IPS-18a (cell line): ENCODE measurements around the gene DCUN1D4.
"Not testable (repeated sequence)": the region's sequence is repeated elsewhere in the genome, so short reads cannot be mapped to it uniquely, and the experiment has no call there.

Source experiments
- H3K27ac ChIP-seq: one replicate; pipeline ENCODE4 v1.5.1; 2013; ENCODE audit warnings: low read length
- H3K27me3 ChIP-seq: one replicate; pipeline ENCODE4 v1.6.1; 2013; ENCODE audit warnings: mild to moderate bottlenecking, low read length; ENCODE audit not compliant: control insufficient read depth, insufficient read depth
- H3K36me3 ChIP-seq: one replicate; pipeline ENCODE4 v1.6.1; 2013; ENCODE audit warnings: low read depth, low read length; ENCODE audit not compliant: control insufficient read depth
- H3K4me1 ChIP-seq: one replicate; pipeline ENCODE4 v1.6.1; 2013; ENCODE audit warnings: low read depth, low read length; ENCODE audit not compliant: control insufficient read depth
- H3K4me3 ChIP-seq: one replicate; pipeline ENCODE4 v1.5.1; 2013; ENCODE audit warnings: low read length
- H3K9ac ChIP-seq: one replicate; pipeline ENCODE4 v1.6.1; 2013; ENCODE audit warnings: mild to moderate bottlenecking, low read length, moderate library complexity
- H3K9me3 ChIP-seq: one replicate; pipeline ENCODE4 v1.6.1; 2013; ENCODE audit warnings: low read depth, low read length; ENCODE audit not compliant: control insufficient read depth

The DCUN1D4 gene

DNA sequence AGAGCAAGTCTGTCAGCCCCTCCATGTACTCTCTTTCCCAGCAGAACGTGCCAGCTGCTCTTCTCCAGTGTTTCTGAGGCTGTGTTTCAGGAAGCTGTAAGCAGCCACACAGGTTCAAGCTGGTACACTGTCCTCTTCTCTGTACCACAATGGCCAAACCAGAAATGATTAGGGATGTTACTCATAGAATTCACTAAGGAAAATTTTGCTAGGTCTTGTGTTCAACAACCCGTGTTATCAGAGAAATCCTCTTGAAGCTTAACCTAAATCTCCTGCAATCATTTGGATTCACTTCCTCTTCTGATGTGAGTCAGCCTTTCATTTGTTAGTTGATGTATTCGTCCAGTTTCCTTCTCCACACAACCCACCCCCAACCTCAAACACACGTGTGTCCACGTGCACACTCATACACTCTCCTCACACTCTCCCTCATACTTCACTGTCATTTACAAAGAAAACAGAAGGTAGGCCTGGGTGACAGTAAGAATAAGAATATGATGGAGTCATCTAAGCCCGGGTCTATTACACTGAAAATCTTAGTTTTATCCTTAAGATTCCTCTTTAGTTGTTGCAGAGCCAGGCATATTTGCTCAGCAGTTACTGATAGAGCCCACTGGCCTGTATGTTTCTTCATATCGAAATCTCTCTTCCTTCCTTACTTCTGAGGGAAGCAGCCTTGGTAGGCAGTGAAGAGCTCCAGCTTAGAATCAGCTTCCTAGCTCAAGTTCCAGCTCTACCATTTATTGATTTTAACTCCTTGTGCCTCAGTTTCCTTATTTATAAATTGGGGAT lies 63.4 kb downstream of the DCUN1D4 start:
- Histone ChIP-seq H3K4me1 (no peaks in the 10 kb centered on the region), H3K36me3 (peaks cover 39% of the 10 kb centered on the region), H3K9ac (no peak overlapping the region), H3K27me3 (no peaks in the 10 kb centered on the region), H3K9me3 (no peaks in the 10 kb centered on the region), H3K27ac (no peak overlapping the region), H3K4me3 (no peak overlapping the region)

DNA sequence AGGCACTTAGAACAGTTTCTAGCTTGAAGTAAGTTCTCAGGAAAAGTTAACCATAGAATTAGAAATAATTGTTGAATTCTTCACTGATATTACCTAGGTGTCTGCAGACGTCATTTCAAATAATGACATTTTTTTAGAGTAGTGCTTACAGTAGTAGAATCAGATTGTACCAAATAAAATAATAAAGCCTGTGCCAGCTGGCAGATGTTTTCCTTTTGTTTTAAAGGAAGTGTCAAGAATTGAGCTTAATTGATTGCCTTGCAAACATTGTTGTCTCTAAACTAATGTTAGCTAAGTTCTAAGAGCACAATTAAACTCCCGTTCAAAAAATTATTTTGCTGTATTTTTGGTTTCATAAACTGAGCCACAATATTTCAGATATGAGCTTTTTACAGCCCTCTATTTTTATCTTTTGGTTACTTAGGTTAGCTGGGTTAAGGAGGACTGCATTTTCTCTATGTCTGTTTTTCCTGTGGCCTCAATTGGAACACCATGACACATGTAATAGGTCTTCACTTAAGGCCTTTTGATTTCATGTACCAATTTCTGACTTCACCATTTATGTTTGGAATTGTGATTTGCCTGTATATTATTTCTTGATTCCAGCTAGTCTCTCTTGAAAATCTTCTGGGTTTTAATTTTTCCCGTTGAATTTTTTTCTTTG lies 64.2 kb downstream of the DCUN1D4 start:
- H3K9ac ChIP-seq = no peak overlapping the region
- no peaks in the 10 kb centered on the region for H3K4me1 ChIP-seq
- peaks cover 45% of the 10 kb centered on the region for H3K36me3 ChIP-seq

DNA sequence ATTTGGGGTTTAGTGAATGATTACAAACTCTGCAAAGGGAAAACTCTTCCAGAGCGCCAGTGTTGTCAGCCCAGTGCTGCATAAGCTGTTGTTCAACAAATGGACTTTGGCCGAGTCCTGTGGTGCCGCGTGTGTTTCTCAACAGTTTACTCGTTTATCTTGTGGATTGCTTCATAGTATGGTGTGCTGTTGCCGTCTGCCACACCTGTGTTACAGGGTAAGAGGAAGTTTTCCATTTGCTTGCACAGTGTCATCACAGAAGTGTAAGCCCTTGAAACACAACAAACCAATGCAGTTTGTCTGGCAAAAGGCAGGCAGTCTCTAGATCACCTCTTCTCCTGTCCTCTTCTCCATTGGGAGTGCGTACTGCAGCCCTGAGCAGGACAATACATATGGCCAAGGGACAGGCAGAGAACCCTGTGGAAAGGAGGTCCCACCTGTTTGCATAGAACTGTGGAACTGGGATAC lies 66.3 kb downstream of the DCUN1D4 start:
- Histone ChIP-seq H3K27me3 (no peaks in the 10 kb centered on the region), H3K4me1 (no peaks in the 10 kb centered on the region), H3K9ac (no peak overlapping the region), H3K9me3 (no peaks in the 10 kb centered on the region), H3K27ac (no peak overlapping the region), H3K36me3 (peaks cover 56% of the 10 kb centered on the region), H3K4me3 (no peak overlapping the region)

More for the DNA sequence above, 64.2 kb downstream of the DCUN1D4 start:
- Histone ChIP-seq H3K9me3 (no peaks in the 10 kb centered on the region), H3K27me3 (no peaks in the 10 kb centered on the region), H3K4me3 (no peak overlapping the region), H3K27ac (no peak overlapping the region)

DNA sequence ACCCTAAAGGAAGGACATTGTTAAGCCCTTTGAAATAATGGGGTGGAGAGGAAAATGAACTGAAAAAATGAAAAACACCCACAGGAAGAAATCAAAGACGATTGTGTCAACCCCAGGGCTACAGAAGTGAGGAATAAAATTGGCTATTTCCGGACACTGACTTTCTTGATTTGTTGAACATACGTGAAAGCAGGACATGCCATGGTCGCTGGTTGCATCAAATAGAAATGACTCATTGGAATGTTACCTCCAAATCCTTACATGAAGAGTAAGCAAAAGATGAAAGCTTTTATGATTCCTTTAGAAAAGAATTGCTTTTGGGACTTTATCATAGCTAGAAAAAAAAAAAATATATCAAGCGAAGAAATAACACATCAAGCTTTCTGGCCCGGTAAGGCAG lies 75.3 kb downstream of the DCUN1D4 start:
- no peak overlapping the region for H3K9ac ChIP-seq
- H3K4me1 ChIP-seq = no peaks in the 10 kb centered on the region
- no peaks in the 10 kb centered on the region for H3K27me3 ChIP-seq
- peaks cover 27% of the 10 kb centered on the region for H3K36me3 ChIP-seq
- no peaks in the 10 kb centered on the region for H3K9me3 ChIP-seq
- no peak overlapping the region for H3K4me3 ChIP-seq
- H3K27ac ChIP-seq = no peak overlapping the region

DNA sequence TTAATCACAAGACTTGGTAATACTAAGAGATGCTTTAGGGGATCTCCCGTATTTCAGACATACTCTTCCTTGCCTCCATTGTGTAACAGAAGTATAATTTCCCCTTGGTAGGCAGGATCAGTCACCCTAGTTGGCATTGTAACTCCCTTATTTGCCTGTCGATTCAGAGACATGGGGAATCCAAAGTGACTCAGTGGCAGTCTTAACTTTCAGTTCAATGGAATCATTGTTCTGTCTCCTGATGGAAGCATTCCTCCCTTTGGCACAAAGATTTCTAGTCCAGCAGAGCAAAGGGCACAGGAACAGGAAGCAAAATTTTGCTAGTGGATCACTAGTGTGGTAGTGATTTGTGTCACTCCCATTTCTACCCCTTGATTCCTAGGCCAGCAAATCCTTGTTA lies 80.4 kb downstream of the DCUN1D4 start:
- Histone ChIP-seq H3K9me3 (no peaks in the 10 kb centered on the region), H3K36me3 (no peaks in the 10 kb centered on the region), H3K9ac (no peak overlapping the region), H3K4me3 (no peak overlapping the region), H3K27me3 (no peaks in the 10 kb centered on the region), H3K4me1 (no peaks in the 10 kb centered on the region), H3K27ac (no peak overlapping the region)

DNA sequence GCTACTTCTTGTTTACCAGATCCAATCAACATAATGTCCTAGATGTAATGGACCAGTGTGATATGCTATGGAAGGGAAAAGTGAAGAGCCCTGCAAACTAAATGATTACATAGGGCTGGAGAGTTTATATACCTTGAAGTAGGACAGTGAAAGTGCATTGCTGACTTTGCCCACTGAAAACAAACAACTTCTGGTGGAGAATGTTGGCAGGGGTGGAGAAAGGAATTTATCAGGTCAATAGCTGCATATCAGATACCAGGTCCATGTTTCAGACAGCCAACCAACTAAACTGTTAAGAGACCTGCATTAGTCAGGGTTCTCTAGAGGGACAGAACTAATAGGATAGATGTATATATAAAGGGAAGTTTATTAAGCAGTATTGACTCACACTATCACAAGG lies 82.4 kb downstream of the DCUN1D4 start:
- Histone ChIP-seq H3K4me1 (no peaks in the 10 kb centered on the region), H3K27ac (no peak overlapping the region), H3K27me3 (no peaks in the 10 kb centered on the region), H3K9ac (no peak overlapping the region), H3K9me3 (no peaks in the 10 kb centered on the region), H3K4me3 (no peak overlapping the region), H3K36me3 (no peaks in the 10 kb centered on the region)

DNA sequence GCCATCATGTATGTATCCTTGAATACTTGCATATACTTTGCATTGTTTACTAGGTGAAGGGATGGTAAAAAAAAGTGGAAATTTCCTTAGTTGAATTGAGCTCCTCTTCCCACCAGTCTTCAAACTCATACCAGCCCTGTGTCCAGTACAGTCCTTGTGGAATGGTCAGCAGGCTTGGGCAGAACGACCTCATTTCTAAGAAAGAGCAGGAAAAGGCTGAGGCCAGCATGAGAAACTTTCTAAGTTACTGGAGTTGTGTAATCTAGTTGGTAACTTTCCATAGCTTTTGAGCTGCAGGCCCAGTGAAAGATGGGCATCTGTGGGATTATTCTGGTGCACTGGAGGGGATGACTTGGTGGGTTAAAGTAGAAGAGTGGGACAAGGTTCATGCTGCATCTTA lies 87.6 kb downstream of the DCUN1D4 start:
- Histone ChIP-seq H3K9ac (no peak overlapping the region), H3K27me3 (no peaks in the 10 kb centered on the region), H3K27ac (no peak overlapping the region), H3K4me3 (no peak overlapping the region), H3K36me3 (no peaks in the 10 kb centered on the region), H3K4me1 (no peaks in the 10 kb centered on the region), H3K9me3 (no peaks in the 10 kb centered on the region)

DNA sequence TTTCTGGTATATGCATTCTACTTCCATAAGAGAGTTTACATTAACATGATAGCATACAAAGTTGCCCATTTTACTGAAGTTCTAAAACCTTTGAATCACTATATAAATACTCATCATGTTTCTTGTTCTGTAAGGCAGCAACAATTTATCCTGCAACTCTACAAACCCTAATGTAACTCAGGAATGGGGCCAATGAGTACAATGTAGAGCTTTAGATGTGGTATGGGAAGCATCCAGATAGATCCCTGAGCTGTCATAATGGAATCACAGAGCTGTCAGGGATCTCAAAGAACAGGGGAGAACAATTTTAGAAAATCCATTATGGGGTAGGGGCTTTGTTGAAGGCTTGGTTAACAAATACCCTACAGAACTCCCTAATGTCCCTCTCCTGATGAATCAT lies 88.5 kb downstream of the DCUN1D4 start:
- H3K4me3 ChIP-seq = no peak overlapping the region

DNA sequence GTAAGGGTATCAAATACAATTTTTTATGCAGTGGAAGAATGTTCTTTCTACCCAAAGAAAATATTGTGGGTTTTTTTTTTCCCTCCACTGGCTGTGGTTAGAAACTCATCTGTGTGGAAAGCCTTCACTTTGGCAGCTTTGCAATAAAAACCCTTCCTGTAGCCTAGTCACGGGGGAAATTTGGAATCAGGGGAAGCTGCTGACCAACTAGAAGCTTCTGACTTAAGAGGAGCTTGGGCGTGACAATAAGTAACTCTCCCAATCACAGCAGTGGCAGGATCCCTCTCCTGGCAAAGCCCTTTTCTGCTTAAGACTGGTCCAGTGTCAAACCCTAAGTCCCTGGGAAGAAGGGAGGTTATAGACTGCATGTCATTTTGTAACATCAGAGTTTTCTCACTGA lies 89.3 kb downstream of the DCUN1D4 start:
- H3K27ac ChIP-seq = no peak overlapping the region
- no peaks in the 10 kb centered on the region for H3K9me3 ChIP-seq
- no peak overlapping the region for H3K4me3 ChIP-seq
- H3K4me1 ChIP-seq = no peaks in the 10 kb centered on the region
- no peaks in the 10 kb centered on the region for H3K36me3 ChIP-seq
- H3K27me3 ChIP-seq = no peaks in the 10 kb centered on the region
- H3K9ac ChIP-seq = no peak overlapping the region

More for the DNA sequence above, 88.5 kb downstream of the DCUN1D4 start:
- Histone ChIP-seq H3K9ac (no peak overlapping the region), H3K4me1 (no peaks in the 10 kb centered on the region), H3K36me3 (no peaks in the 10 kb centered on the region), H3K9me3 (no peaks in the 10 kb centered on the region), H3K27ac (no peak overlapping the region), H3K27me3 (no peaks in the 10 kb centered on the region)

DNA sequence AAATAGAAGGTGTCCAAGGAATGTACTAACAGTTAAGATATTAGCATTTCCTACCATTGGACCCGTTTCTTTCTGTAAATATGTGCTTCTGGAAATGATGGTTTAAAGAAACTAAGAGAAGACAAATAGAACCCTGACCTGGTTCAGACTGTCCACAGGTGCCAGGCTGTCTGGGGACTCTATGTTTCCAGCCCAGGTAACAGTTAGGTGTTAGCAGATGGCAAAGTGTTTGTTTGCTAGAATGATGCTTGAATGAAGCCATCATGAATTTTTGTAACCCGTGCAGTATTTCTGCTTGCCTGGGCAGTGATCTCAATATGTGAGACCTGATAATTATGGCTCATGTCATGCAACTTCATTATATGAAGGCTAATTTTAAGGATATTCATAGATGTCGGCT lies 89.7 kb downstream of the DCUN1D4 start:
- Histone ChIP-seq H3K36me3 (no peaks in the 10 kb centered on the region), H3K9ac (no peak overlapping the region), H3K4me3 (no peak overlapping the region), H3K27me3 (no peaks in the 10 kb centered on the region), H3K27ac (no peak overlapping the region), H3K9me3 (no peaks in the 10 kb centered on the region), H3K4me1 (no peaks in the 10 kb centered on the region)

DNA sequence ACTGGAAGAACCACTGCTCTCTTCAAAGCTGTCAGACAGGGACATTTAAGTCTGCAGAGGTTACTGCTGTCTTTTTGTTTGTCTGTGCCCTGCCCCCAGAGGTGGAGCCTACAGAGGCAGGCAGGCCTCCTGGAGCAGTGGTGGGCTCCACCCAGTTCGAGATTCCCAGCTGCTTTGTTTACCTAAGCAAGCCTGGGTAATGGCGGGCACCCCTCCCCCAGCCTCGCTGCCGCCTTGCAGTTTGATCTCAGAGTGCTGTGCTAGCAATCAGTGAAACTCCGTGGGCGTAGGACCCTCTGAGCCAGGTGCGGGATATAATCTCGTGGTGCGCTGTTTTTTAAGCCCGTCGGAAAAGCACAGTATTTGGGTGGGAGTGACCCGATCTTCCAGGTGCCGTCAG lies 97.5 kb downstream of the DCUN1D4 start:
- H3K9ac ChIP-seq, H3K27me3 ChIP-seq, H3K9me3 ChIP-seq, H3K4me1 ChIP-seq, H3K36me3 ChIP-seq, H3K27ac ChIP-seq, H3K4me3 ChIP-seq: not testable (repeated sequence)
